Measurements from ENCODE around the gene HIPK2.

GRCh38 chr7:139587535-139587934 lies 190.3 kb downstream of the HIPK2 start:
- TF ChIP-seq, protein P1, sequence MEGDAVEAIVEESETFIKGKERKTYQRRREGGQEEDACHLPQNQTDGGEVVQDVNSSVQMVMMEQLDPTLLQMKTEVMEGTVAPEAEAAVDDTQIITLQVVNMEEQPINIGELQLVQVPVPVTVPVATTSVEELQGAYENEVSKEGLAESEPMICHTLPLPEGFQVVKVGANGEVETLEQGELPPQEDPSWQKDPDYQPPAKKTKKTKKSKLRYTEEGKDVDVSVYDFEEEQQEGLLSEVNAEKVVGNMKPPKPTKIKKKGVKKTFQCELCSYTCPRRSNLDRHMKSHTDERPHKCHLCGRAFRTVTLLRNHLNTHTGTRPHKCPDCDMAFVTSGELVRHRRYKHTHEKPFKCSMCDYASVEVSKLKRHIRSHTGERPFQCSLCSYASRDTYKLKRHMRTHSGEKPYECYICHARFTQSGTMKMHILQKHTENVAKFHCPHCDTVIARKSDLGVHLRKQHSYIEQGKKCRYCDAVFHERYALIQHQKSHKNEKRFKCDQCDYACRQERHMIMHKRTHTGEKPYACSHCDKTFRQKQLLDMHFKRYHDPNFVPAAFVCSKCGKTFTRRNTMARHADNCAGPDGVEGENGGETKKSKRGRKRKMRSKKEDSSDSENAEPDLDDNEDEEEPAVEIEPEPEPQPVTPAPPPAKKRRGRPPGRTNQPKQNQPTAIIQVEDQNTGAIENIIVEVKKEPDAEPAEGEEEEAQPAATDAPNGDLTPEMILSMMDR (optimal IDR thresholded peaks at IDR 0.05 in 1 of 3, IDR thresholded peaks at IDR 0.05 in 1 of 3, conservative IDR thresholded peaks at IDR 0.05 in 1 of 3; ENCODE audit: extremely low read depth in 1 of 3, insufficient read depth in 2 of 3, low read length in 3 of 3): no peak
- TF ChIP-seq EZH2 (IDR thresholded peaks at IDR 0.05; ENCODE audit: low read length): no peak
